ENCODE measurements around the gene LPIN1.

Gene LPIN1

GRCh38 chr2:11701751-11702301 lies 44.6 kb upstream of the LPIN1 start:
- H3K4me3 ChIP-seq (ENCODE audit: low read depth, low read length): no peak overlapping the region
- TF ChIP-seq, protein P1, sequence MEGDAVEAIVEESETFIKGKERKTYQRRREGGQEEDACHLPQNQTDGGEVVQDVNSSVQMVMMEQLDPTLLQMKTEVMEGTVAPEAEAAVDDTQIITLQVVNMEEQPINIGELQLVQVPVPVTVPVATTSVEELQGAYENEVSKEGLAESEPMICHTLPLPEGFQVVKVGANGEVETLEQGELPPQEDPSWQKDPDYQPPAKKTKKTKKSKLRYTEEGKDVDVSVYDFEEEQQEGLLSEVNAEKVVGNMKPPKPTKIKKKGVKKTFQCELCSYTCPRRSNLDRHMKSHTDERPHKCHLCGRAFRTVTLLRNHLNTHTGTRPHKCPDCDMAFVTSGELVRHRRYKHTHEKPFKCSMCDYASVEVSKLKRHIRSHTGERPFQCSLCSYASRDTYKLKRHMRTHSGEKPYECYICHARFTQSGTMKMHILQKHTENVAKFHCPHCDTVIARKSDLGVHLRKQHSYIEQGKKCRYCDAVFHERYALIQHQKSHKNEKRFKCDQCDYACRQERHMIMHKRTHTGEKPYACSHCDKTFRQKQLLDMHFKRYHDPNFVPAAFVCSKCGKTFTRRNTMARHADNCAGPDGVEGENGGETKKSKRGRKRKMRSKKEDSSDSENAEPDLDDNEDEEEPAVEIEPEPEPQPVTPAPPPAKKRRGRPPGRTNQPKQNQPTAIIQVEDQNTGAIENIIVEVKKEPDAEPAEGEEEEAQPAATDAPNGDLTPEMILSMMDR (IDR thresholded peaks at IDR 0.05; ENCODE audit: borderline replicate concordance, insufficient read depth, low read depth, low read length): no peak

DNA sequence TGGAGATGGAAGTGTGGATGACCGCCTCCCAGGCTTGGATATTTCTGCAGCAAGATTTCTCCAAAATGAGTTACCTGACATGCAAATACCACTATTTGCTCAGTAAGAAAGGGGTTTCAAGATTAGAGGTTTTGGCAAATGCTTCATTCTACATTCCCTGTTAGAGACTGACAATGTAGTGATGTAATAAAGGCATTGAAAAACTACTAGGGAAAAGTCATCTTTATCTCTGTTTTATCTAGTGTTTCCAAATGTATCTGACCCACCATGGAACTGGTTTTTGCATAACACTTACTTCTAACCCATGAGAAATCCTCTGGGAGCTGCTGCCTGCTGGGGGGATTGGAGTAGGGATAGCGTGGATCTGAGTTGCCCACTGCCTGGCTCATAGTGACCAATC lies 43.5 kb upstream of the LPIN1 start:
- no peak overlapping the region for H3K4me3 ChIP-seq (ENCODE audit: low read depth, low read length)
- TF ChIP-seq, protein P1 (IDR thresholded peaks at IDR 0.05; ENCODE audit: borderline replicate concordance, insufficient read depth, low read depth, low read length): no peak

DNA sequence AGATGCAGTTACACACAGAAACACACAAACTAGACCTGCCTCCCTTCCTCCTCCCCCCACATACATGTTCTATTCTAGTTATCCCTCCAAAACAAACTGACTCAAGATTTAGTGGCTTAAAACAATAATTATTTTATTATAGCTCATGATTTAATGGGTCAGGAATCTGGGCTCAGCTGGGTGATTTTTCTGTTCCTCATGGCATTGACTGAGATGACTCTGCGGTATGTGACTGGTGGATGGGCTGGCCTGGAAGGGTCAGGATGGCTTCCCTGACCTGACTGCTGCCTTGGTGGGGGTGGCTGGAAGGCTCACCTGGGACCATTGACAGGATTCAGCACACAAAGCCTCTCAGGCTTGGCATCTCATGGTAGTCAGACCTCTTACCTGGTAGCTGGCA lies 42.7 kb upstream of the LPIN1 start:
- no peak overlapping the region for H3K4me3 ChIP-seq (ENCODE audit: low read depth, low read length)
- TF ChIP-seq, protein P1 (IDR thresholded peaks at IDR 0.05; ENCODE audit: borderline replicate concordance, insufficient read depth, low read depth, low read length): no peak

- H3K4me3 ChIP-seq (ENCODE audit: low read depth, low read length): no peak overlapping the region
- TF ChIP-seq, protein P1 (IDR thresholded peaks at IDR 0.05; ENCODE audit: borderline replicate concordance, insufficient read depth, low read depth, low read length): no peak
Observed at GRCh38 chr2:11705063-11705462, 41.4 kb upstream of the LPIN1 start.

DNA sequence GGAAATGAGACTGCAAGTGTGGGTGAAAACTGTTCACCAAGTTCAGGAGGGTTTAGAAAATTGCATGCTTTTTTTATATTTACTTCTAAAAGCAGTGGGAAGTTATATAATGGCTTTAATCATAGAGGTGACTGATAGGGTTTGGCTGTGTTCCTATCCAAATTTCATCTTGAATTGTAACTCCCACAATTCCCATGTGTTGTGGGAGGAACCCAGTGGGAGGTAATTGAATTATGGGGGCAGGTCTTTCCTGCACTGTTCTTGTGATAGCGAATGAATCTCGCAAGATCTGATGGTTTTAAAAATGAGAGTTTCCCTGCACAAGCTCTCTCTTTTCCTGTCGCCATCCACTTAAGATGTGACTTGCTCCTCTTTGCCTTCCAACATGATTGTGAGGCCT lies 40.7 kb upstream of the LPIN1 start:
- H3K4me3 ChIP-seq (ENCODE audit: low read depth, low read length): no peak overlapping the region
- TF ChIP-seq, protein P1 (IDR thresholded peaks at IDR 0.05; ENCODE audit: borderline replicate concordance, insufficient read depth, low read depth, low read length): no peak

- no peak overlapping the region for H3K4me3 ChIP-seq (ENCODE audit: low read depth, low read length)
- TF ChIP-seq, protein P1 (IDR thresholded peaks at IDR 0.05; ENCODE audit: borderline replicate concordance, insufficient read depth, low read depth, low read length): no peak
Observed at GRCh38 chr2:11708106-11708505, 38.3 kb upstream of the LPIN1 start.

DNA sequence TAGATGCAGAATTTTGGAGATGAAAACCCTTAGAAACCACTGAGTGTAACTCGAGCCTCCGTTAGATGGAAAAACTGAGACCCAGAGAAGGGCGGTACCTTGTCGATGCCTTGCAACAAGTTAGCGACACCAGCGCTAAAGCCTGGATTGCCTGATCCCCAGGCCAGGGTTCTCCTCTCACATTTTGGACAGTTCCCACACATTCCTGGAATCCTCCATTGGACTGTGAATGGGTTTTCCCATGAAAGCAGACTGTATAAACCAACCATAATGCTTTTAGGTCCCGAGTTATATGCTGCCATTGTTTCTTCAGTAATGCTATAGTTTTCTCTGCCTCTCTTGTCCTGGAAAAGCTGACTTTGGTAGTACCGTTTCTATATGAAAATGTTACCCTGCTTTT lies 37.1 kb upstream of the LPIN1 start:
- TF ChIP-seq, protein P1 (IDR thresholded peaks at IDR 0.05; ENCODE audit: borderline replicate concordance, insufficient read depth, low read depth, low read length): no peak
- H3K4me3 ChIP-seq (ENCODE audit: low read depth, low read length): no peak overlapping the region

All from GM12875 (cell line).